HG02840 (cell line): ENCODE results near the gene CDYL.

Experiments
- ATAC-seq: cut with Tn5 transposase; IDR thresholded peaks from one replicate; pipeline ENCODE4 v1.9.1; 2021; ENCODE audit warnings: mild to moderate bottlenecking, moderate library complexity, moderate number of reproducible peaks; ENCODE audit not compliant: unreplicated experiment, low FRiP score

Gene CDYL

GRCh38 chr6:4774296-4774695, 1.9 kb upstream of the CDYL start:
- no peak for ATAC-seq

GRCh38 chr6:4774715-4775493, 1.3 kb upstream of the CDYL start:
- ATAC-seq: no peak

GRCh38 chr6:4775494-4776130, 592 bp upstream of the CDYL start:
- peak; percentile 45 for ATAC-seq

GRCh38 chr6:4776493-4777393, 539 bp downstream of the CDYL start:
- peak; percentile 15 for ATAC-seq

GRCh38 chr6:4777394-4777935, 1.3 kb downstream of the CDYL start:
- ATAC-seq: no peak

- ATAC-seq: no peak
Observed at GRCh38 chr6:4778086-4778485, 1.9 kb downstream of the CDYL start.

GRCh38 chr6:4780360-4780812, 4.2 kb downstream of the CDYL start:
- no peak for ATAC-seq

GRCh38 chr6:4781426-4781825, 5.2 kb downstream of the CDYL start:
- ATAC-seq: no peak

- no peak for ATAC-seq
Observed at GRCh38 chr6:4781967-4782575, 5.9 kb downstream of the CDYL start.

- no peak for ATAC-seq
Observed at GRCh38 chr6:4786996-4787395, 10.8 kb downstream of the CDYL start.

GRCh38 chr6:4788482-4788881, 12.3 kb downstream of the CDYL start:
- no peak for ATAC-seq

- ATAC-seq: peak; percentile 85
Observed at GRCh38 chr6:4788953-4789584, 12.9 kb downstream of the CDYL start.

- no peak for ATAC-seq
Observed at GRCh38 chr6:4790158-4790899, 14.1 kb downstream of the CDYL start.

GRCh38 chr6:4794140-4794707, 18.0 kb downstream of the CDYL start:
- no peak for ATAC-seq

- ATAC-seq: no peak
Observed at GRCh38 chr6:4797587-4797986, 21.4 kb downstream of the CDYL start.

- ATAC-seq: no peak
Observed at GRCh38 chr6:4799912-4800311, 23.7 kb downstream of the CDYL start.

- ATAC-seq: no peak
Observed at GRCh38 chr6:4800662-4801061, 24.5 kb downstream of the CDYL start.

- no peak for ATAC-seq
Observed at GRCh38 chr6:4801491-4802110, 25.4 kb downstream of the CDYL start.
